Peyer's patch (tissue), 4 donors: ENCODE results near the gene BGN.

ENCODE experiments used
- POLR2A ChIP-seq, 2 donors: fragments of 450-650 bp; IDR thresholded peaks; one replicate each; pipeline ENCODE4 v1.5.1; 2017; ENCODE audit warnings: antibody characterized with exemption in 2 of 2, mild to moderate bottlenecking in 2 of 2, moderate library complexity in 2 of 2
- TF ChIP-seq, protein P1 (sequence below), 6 experiments: fragments of 450-650 bp in 4 of 6; fragments of 200-600 bp in 2 of 6; sonication (generic) in 1 of 6; IDR thresholded peaks; one replicate each; pipeline ENCODE4 v1.5.1; 2017 to 2019; ENCODE audit warnings: antibody characterized with exemption in 6 of 6, mild to moderate bottlenecking in 3 of 6, moderate library complexity in 1 of 6

DNA sequence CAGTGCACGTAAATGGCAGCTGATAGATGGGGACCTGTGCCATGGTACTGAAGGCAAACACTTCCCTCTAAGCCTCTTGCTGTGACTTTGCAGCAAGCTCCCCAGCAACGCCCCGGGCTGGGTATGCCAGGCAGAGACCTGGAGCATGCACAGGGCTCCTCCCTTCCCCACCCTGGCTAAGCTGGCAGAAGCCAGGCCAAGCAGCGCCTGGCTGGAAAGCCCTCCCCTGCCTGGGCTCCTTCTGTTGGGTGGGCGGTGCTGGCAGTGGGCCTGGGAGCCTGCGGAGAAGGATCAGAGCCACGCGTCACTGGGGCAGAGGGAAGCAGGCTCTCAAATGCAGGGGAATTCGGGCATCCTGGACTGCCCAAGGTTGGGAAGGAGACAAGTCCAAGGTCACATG, 26.3 kb downstream of the BGN start:
- TF ChIP-seq, protein P1, sequence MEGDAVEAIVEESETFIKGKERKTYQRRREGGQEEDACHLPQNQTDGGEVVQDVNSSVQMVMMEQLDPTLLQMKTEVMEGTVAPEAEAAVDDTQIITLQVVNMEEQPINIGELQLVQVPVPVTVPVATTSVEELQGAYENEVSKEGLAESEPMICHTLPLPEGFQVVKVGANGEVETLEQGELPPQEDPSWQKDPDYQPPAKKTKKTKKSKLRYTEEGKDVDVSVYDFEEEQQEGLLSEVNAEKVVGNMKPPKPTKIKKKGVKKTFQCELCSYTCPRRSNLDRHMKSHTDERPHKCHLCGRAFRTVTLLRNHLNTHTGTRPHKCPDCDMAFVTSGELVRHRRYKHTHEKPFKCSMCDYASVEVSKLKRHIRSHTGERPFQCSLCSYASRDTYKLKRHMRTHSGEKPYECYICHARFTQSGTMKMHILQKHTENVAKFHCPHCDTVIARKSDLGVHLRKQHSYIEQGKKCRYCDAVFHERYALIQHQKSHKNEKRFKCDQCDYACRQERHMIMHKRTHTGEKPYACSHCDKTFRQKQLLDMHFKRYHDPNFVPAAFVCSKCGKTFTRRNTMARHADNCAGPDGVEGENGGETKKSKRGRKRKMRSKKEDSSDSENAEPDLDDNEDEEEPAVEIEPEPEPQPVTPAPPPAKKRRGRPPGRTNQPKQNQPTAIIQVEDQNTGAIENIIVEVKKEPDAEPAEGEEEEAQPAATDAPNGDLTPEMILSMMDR (IDR thresholded peaks at IDR 0.05), result no peak
- no peak for TF ChIP-seq POLR2A (IDR thresholded peaks at IDR 0.05)
